HG02588 (cell line): Measurements from ENCODE around the gene FUNDC2.
A peak's percentile ranks its signal among the peaks of the same experiment; 100 is the strongest.
"Not testable (repeated sequence)": the region's sequence is repeated elsewhere in the genome, so short reads cannot be mapped to it uniquely, and the experiment has no call there.

Experiments used
- ATAC-seq: cut with Tn5 transposase; IDR thresholded peaks from one replicate; pipeline ENCODE4 v1.9.1; 2021; ENCODE audit warnings: mild to moderate bottlenecking, moderate library complexity; ENCODE audit not compliant: unreplicated experiment

Gene FUNDC2

GRCh38 chrX:155026727-155027508 lies at the start of gene FUNDC2:
FUNDC2 (plus strand) TSS chrX:155026844; CDS start chrX:155026939, 95 bp downstream.
- ATAC-seq: peak; percentile 90

- ATAC-seq: no peak
Observed at GRCh38 chrX:154979629-154980028, 47.0 kb upstream of the FUNDC2 start.

GRCh38 chrX:154980330-154981115 lies 46.1 kb upstream of the FUNDC2 start:
- no peak for ATAC-seq

GRCh38 chrX:154981116-154981411 lies 45.6 kb upstream of the FUNDC2 start:
- no peak for ATAC-seq

- ATAC-seq: no peak
Observed at GRCh38 chrX:154986826-154987575, 39.6 kb upstream of the FUNDC2 start.

GRCh38 chrX:154987940-154988339 lies 38.7 kb upstream of the FUNDC2 start:
- no peak for ATAC-seq

GRCh38 chrX:154988719-154989118 lies 37.9 kb upstream of the FUNDC2 start:
- no peak for ATAC-seq

GRCh38 chrX:154990496-154990895 lies 36.1 kb upstream of the FUNDC2 start:
- no peak for ATAC-seq

- no peak for ATAC-seq
Observed at GRCh38 chrX:154991039-154991438, 35.6 kb upstream of the FUNDC2 start.

- ATAC-seq: no peak
Observed at GRCh38 chrX:154991476-154991875, 35.2 kb upstream of the FUNDC2 start.

GRCh38 chrX:154998204-154998880 lies 28.3 kb upstream of the FUNDC2 start:
- no peak for ATAC-seq

- no peak for ATAC-seq
Observed at GRCh38 chrX:155000841-155001240, 25.8 kb upstream of the FUNDC2 start.

GRCh38 chrX:155001873-155002272 lies 24.8 kb upstream of the FUNDC2 start:
- no peak for ATAC-seq

GRCh38 chrX:155005190-155005589 lies 21.5 kb upstream of the FUNDC2 start:
- ATAC-seq: no peak

GRCh38 chrX:155006379-155006778 lies 20.3 kb upstream of the FUNDC2 start:
- ATAC-seq: not testable (repeated sequence)

- ATAC-seq: not testable (repeated sequence)
Observed at GRCh38 chrX:155006913-155007671, 19.6 kb upstream of the FUNDC2 start.

- ATAC-seq: not testable (repeated sequence)
Observed at GRCh38 chrX:155008578-155008977, 18.1 kb upstream of the FUNDC2 start.

GRCh38 chrX:155009994-155010472 lies 16.6 kb upstream of the FUNDC2 start:
- ATAC-seq: no peak

GRCh38 chrX:155020591-155020990 lies 6.1 kb upstream of the FUNDC2 start:
- no peak for ATAC-seq

- no peak for ATAC-seq
Observed at GRCh38 chrX:155022585-155022984, 4.1 kb upstream of the FUNDC2 start, which contains the start of gene F8. F8 (minus strand) TSS chrX:155022723; CDS start chrX:155022552, 171 bp downstream.
